ENCODE results near the gene TUFT1.
"Not testable (repeated sequence)": the region's sequence is repeated elsewhere in the genome, so short reads cannot be mapped to it uniquely, and the experiment has no call there.

TUFT1 gene

GRCh38 chr1:151618003-151618402 lies 77.9 kb downstream of the TUFT1 start:
- no peak for DNase-seq (ENCODE audit: low spot score)

DNA sequence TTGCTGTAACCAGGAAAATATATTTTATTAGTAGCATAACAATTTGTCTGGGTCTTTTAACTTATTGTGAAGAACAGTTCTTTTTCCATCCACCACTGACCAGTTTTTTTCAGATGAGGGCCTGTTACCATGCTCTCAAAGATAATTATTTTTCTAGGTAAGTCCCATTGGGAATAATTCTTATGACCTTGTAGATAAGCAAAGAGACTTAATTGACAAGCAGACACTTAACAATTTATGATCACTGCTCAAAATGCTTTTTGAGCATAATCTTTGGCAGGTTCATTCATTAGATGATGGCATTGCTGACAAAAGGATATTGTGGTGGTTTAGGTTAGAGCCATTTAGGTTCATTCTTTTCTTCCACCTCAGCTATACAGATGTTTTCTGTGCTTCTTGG lies 78.4 kb downstream of the TUFT1 start:
- no peak for DNase-seq (ENCODE audit: low spot score)

GRCh38 chr1:151618996-151619395 lies 78.9 kb downstream of the TUFT1 start:
- DNase-seq (ENCODE audit: low spot score) = not testable (repeated sequence)

DNA sequence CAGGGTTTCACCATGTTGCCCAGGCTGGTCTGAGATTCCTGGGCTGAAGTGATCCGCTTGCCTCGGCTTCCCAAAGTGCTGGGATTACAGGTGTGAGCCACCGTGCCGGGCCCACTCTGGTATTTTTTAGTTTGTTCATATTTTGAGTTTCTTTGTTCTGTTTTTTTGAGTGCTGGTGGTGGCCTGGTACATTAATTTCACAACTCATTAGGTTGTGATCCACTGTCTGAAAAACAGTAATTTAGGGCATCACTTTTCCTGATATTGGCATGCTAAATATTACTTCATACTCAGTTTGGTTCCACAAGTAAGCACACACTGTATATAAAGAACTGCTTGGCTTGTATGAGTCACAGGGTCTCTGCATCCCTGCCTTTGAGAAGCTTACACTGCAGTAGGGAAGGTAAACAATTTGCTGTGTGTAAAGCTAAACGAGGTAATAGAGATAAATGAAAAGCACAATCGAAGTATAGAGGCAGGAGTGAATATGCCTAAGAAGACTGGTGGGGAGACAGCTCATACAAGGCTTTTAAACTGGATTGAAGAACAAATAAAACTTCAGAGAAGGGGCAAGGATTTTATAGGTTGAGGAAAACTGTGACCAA lies 79.5 kb downstream of the TUFT1 start:
- DNase-seq (ENCODE audit: low spot score) = peak; percentile 18

DNA sequence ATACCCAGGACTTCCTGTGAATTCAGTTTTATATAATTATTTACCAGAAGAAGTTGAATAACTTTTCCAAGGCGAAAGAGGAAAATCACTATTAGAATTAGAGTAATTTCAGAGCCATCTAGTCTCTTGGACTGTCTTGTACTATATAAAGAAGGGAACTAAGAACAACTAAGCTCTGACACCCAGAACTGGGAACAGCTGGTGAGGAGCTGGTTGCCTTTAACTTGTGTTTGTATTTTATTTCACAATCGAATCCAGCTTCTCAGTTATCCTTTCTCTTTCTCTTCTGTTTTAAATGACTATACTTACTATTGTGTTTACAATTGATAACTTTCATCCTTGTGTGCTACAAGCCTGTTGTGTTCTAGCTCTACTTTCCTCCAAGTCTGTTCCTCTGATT lies 80.2 kb downstream of the TUFT1 start:
- DNase-seq (ENCODE audit: low spot score) = no peak

GRCh38 chr1:151621351-151621750 lies 81.2 kb downstream of the TUFT1 start:
- no peak for DNase-seq (ENCODE audit: low spot score)

DNA sequence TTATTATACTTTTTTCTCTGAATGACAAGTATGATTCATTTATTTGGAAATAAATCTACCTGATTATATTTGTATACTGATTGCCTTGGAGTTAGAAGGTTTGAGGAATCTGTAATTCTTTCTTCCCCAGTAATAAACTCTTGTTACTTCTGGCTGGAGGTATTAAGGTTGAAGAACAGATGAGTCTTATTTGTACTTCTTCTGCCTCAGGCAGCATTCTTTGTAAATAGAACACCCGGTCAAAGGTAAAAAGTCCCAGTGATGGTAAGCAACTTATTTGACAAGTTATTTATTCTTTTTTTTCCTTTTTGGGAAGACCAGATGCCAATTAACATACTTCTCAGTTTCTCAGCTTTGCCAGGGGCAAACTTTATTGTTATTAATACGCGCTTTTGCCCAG lies 84.7 kb downstream of the TUFT1 start:
- no peak for DNase-seq (ENCODE audit: low spot score)

DNA sequence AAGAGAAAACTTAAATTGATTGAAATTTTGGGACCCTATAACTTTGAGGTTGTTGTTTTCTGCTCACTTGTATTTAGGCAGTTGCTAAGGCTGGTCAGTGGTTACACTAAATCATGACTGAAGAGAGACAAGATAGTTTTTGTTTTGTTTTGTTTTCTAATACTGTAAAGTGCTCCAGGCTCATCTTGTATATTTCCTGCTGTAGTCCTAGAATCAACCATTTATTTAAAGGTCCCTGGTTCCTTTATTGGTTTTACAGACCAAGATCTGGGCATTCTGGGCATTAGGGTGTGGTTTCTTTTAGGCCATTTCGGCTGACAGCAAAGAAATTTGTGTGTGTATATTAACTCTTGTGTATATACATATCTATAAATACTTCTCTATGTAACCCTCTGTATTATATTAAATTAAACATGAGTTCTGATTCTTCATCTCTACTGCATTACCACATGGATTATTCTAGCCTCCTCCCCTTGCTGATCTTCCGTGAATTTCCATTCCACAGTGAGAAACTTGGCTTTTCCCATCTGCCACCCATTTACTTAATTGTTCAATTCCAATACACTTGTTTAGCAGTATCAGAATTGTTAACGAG lies 86.7 kb downstream of the TUFT1 start:
- no peak for DNase-seq (ENCODE audit: low spot score)

DNA sequence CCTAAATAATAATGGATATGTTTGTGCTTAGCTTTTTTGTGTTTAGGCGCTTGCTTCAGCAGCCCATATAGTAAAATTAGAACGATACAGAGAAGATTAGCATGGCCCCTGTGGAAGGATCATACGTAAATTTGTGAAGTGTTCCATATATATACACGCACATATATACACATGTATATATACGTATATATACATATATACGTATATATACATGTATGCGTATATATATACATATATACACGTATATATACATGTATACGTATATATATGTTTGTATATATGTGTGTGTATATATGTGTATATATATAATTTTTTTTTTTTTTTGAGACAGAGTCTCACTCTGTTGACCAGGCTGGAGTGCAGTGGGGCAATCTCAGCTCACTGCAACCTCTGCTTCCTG lies 89.2 kb downstream of the TUFT1 start:
- no peak for DNase-seq (ENCODE audit: low spot score)

Data from RKO (cell line).